ENCODE measurements around the gene PHF21B.
"Not testable (repeated sequence)": the region's sequence is repeated elsewhere in the genome, so short reads cannot be mapped to it uniquely, and the experiment has no call there.

PHF21B gene

DNA sequence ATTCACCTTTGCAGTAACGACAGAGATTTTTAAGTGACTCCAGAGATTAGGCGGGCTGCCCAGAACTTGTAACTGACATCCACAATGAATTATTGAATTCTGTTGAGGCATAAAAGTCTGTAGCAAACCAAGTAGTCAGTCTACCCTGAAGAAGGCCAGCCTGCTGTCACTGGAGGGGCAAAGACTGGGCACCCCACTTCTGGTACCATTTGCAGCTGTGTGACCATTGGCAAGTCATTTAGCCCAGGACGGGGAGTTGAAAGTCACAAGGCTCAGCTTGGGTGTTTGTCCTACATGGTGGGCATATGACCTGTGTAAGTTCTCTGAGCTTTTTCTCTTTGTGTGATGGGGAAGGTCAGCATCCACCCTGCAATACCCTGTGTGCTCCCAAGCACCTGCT, 138.0 kb downstream of the PHF21B start:
- DNase-seq (ENCODE audit: low spot score), result no peak

- no peak for DNase-seq (ENCODE audit: low spot score)
These were observed 139.8 kb downstream of the PHF21B start for GRCh38 chr22:44870021-44870420.

GRCh38 chr22:44869196-44869595, 140.6 kb downstream of the PHF21B start:
- no peak for DNase-seq (ENCODE audit: low spot score)

DNA sequence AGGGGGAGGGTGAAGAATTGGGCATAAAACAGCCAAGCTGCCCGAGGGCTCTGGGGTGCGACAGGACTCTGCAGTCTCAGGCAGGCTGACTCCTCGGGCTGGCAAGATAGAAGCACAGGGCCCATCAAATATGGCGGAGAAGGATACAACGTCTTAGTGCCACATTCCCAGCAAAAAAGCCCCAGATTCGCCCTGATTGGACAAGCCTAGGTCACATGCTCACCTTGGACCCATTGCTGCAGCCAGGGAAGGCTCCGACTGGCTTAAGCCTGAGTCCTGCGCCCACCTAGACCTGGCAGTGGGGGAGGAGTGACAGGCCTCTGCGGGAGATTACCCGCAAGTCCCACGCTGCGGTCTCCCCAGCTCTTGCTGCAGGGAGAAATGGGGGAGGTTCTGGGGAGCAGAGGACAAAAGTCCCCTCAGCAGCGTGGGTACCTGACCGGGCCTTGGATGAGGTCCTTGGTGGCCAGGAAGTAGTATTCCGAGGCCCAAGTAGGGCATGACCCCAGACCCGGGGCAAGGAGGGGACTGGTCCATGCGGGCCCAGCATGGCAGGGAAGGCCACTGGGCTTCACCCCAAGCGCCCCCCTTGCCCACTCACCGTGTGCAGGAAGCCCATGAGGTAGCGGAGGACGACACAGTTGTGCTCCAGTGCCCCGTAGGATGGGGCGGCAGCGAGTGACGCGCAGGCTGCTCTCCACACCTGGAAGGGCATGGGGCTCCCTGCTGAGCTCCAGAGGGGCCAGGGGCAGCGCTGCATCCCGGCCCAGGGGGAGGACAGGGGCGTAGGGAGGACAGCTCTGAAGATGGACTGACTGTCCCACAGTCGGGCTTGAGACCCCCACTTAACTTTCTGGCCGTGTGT, 144.4 kb downstream of the PHF21B start:
- DNase-seq (ENCODE audit: low spot score), result no peak

DNA sequence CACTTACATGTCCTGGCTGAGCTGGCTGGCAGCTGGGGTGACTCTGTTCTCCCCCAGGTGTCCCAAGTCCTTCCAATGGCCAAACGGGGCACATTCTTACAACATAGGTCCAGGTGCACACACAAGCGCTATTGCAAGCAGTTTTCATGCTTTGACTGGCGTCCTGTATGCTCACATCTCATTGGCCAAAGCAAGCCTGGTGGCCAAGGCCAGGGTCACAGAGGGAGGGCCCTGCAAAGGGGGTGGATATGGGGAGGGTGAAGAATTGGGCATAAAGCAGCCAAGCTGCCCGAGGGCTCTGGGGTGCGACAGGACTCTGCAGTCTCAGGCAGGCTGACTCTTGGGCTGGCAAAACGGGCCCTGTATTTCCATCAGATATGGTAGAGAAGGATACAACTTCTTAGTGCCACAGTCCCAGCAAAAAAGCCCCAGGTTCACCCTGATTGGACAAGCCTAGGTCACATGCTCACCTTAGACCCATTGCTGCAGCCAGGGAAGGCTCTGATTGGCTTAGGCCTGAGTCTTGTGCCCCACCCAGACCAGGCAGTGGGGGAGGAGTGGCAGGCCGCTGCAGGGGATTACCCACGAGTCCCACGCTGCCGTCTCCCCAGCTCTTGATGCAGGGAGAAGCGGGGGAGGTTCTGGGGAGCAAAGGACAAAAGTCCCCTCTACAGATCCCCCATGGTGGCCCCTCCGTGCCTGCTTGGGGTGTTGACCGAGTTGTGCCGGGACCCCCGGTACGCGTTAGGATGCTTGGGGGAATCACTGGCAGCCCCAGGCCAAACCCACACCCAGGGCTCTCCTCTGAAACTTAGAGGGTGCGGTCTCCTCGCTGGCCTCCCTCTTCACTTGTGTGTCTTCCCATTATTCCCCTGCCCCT, 146.6 kb downstream of the PHF21B start:
- no peak for DNase-seq (ENCODE audit: low spot score)

DNA sequence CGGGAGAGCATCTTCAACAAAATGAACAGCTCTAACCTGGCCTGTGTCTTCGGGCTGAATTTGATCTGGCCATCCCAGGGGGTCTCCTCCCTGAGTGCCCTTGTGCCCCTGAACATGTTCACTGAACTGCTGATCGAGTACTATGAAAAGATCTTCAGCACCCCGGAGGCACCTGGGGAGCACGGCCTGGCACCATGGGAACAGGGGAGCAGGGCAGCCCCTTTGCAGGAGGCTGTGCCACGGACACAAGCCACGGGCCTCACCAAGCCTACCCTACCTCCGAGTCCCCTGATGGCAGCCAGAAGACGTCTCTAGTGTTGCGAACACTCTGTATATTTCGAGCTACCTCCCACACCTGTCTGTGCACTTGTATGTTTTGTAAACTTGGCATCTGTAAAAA, 147.5 kb downstream of the PHF21B start:
- no peak for DNase-seq (ENCODE audit: low spot score)

GRCh38 chr22:44861245-44861644, 148.6 kb downstream of the PHF21B start:
- no peak for DNase-seq (ENCODE audit: low spot score)

- DNase-seq (ENCODE audit: low spot score), result no peak
These were observed 149.5 kb downstream of the PHF21B start for GRCh38 chr22:44860311-44860710.

- DNase-seq (ENCODE audit: low spot score), result no peak
These were observed 150.2 kb downstream of the PHF21B start for GRCh38 chr22:44859641-44860040.

- not testable (repeated sequence) for DNase-seq (ENCODE audit: low spot score)
These were observed 151.0 kb downstream of the PHF21B start for GRCh38 chr22:44858819-44859218.

- DNase-seq (ENCODE audit: low spot score), result no peak
These were observed 153.9 kb downstream of the PHF21B start for GRCh38 chr22:44855855-44856254.

DNA sequence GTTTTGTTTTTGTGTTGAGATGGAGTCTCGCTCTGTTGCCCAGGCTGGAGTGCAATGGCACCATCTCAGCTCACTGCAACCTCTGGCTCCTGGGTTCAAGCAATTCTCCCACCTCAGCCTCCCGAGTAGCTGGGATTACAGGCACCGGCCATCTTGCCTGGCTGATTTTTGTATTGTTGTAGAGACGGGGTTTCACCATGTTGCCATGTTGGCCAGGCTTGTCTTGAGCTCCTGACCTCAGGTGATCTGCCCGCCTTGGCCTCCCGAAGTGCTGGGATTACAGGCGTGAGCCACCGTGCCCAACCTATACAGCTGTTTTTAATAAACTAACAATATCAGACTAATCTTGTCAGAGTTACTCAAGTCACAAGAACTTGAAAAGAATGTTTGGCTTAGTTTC, 155.2 kb downstream of the PHF21B start:
- DNase-seq (ENCODE audit: low spot score), result not testable (repeated sequence)

DNA sequence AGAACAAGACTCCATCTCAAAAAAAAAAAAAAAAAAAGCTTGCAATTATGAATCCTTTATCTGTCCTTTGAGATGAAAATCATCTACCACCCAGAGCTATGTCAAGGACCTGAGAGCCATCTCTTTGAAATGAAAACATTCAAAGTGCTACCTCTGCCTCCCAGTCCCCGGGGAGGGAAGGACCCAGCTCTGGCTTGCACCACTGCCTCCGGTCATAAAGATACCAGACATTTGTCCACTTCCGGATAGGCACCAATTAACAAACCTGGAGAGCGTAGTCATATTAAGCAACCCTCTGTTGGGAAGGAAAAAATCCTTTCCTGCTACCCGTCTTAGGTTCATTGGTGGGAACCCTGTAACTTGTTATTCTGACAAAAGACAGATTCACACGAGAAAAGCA, 158.9 kb downstream of the PHF21B start:
- DNase-seq (ENCODE audit: low spot score), result no peak

DNA sequence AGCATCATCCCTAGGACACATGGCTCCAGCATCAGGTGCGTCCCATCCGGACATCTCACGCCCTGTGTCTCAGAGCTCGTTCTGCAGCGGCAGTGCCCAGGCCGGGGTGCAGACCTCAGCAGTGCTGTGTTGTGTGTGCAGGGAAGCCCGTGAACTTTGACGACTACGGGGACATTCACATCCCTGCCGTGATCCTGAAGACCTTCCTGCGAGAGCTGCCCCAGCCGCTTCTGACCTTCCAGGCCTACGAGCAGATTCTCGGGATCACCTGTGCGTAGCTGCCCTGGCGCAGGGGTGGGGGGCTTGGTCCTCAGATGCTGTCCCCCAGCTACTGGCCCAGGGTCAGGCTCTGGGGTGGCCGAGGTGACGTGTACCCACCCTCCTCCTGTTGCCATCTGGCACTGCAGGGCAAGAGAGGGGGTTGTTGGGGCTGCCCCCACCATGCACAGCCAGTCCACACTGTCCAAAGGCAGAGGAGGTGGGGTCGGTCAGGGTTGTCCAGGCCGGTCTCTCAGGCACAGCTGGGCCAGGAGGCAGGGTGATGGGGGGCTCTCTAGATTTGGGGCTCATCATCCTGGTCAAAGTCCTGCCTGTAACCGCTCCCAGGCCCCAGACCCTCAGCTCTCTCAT, 160.9 kb downstream of the PHF21B start:
- no peak for DNase-seq (ENCODE audit: low spot score)

- no peak for DNase-seq (ENCODE audit: low spot score)
These were observed 161.5 kb downstream of the PHF21B start for GRCh38 chr22:44848296-44848741.

DNA sequence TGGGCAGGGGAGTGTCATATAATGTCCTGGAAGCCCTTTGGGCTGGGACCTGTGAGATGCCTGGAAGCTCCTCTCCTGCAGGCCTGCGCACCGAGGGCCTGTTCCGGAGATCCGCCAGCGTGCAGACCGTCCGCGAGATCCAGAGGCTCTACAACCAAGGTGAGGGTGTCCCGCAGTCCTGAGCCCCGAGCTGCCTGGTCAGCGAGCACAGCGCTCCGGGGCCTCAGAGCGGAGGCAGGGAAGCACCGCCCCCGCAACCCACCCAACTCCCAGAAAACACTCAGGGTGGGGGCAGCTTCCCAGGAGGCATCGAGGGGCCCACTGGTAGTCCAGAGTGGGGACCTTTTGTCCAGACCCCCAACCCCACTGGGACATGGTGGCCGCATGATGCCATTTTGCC, 161.9 kb downstream of the PHF21B start:
- no peak for DNase-seq (ENCODE audit: low spot score)

- DNase-seq (ENCODE audit: low spot score), result no peak
These were observed 162.4 kb downstream of the PHF21B start for GRCh38 chr22:44847380-44847779.

DNA sequence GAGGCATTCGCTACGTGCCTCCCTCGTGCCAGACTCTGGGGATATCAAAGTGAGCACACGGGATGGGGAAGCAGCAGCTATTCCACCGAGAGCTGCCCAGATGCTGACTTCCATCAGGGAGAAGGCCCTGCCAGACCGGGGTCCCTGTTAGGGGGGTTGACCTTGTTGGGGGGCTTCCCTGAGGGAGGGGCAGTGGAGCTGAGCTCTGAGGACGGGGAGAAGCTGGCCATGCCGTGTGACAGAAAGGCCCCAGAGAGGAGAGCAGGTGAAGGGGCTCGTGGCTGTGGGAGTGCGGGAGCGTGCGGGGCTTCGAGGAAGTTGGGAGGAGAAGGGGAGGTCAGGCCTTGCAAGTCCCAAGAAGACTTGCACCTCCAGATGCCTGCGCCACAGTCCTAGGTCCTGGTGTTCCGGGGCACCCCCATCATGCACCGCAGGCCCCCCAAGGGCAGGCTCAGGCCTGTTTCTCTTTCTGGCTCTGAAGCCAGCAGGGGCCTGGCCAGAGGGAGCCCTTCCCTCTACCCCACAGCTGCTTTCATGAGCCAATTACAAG, 163.0 kb downstream of the PHF21B start:
- no peak for DNase-seq (ENCODE audit: low spot score)

GRCh38 chr22:44845796-44846720, 163.7 kb downstream of the PHF21B start:
- DNase-seq (ENCODE audit: low spot score), result no peak

- DNase-seq (ENCODE audit: low spot score), result no peak
These were observed 164.6 kb downstream of the PHF21B start for GRCh38 chr22:44845191-44845590.

GRCh38 chr22:44842417-44842816, 167.4 kb downstream of the PHF21B start:
- DNase-seq (ENCODE audit: low spot score), result no peak
